SK-N-SH (cell line): ENCODE results near the gene RNFT2. TPM values are rescaled to one million over a fixed set of nuclear protein-coding genes. Genes with fewer than 3 reads are reported as not detected.
A peak's percentile ranks its signal among the peaks of the same experiment; 100 is the strongest.

ENCODE experiments used
- CTCF ChIA-PET: fragments of 300-600, 350-600 bp; formaldehyde crosslinking; extraction: SDS; loops from one replicate; lab custom pipeline; 2021; lab: Yijun Ruan, JAX
- POLR2A ChIA-PET: fragments of 350-600 bp; sonication (Branson Sonifier 250); formaldehyde crosslinking; extraction: SDS; loops from one replicate; lab custom pipeline; 2020; ENCODE audit warnings: antibody characterized with exemption, inconsistent platforms; lab: Yijun Ruan, JAX
- DNase-seq: peaks from one replicate; pipeline ENCODE4 v3.0.0; 2012
- H2AFZ ChIP-seq: fragments of 200-600 bp; sonication (generic); 2 replicates; pipeline ENCODE4 v1.8.1; 2016; ENCODE audit warnings: antibody characterized with exemption, mild to moderate bottlenecking, low read depth
- H3F3A ChIP-seq: fragments of 200-600 bp; sonication (generic); replicated peaks from 2 replicates; pipeline ENCODE3; 2016; ENCODE audit warnings: antibody characterized with exemption, mild to moderate bottlenecking; ENCODE audit not compliant: insufficient read depth
- H3K27ac ChIP-seq, 2 experiments: fragments of 200-500 bp in 1 of 2; fragments of 200-600 bp in 1 of 2; sonication (Bioruptor generic) in 1 of 2; sonication (generic), shearing (Covaris generic) in 1 of 2; 2 replicates each; pipeline versions ENCODE4 v1.5.1 to v1.6.1; 2014 to 2016; ENCODE audit warnings: low read depth in 2 of 2, inconsistent platforms in 1 of 2, low read length in 1 of 2, mild to moderate bottlenecking in 1 of 2, mixed read lengths in 1 of 2
- H3K27me3 ChIP-seq: fragments of 200-600 bp; sonication (generic), shearing (Covaris generic); 2 replicates; pipeline ENCODE4 v1.6.1; 2016; ENCODE audit warnings: mixed run types; ENCODE audit not compliant: insufficient read depth
- H3K36me3 ChIP-seq, 2 experiments: fragments of 200-500 bp in 1 of 2; fragments of 200-600 bp in 1 of 2; sonication (Bioruptor generic) in 1 of 2; sonication (generic) in 1 of 2; replicated peaks in 1 of 2; 2 replicates each; pipeline versions ENCODE3 to v1.5.1; 2014 to 2016; ENCODE audit warnings: low read length in 1 of 2, mild to moderate bottlenecking in 1 of 2; ENCODE audit not compliant: insufficient read depth in 2 of 2, control insufficient read depth in 1 of 2
- H3K4me1 ChIP-seq, 2 experiments: fragments of 200-500 bp in 1 of 2; fragments of 200-600 bp in 1 of 2; sonication (Bioruptor generic) in 1 of 2; sonication (generic), shearing (Covaris generic) in 1 of 2; 2 replicates each; pipeline versions ENCODE4 v1.5.1 to v1.6.1; 2014 to 2016; ENCODE audit warnings: low read depth in 1 of 2, low read length in 1 of 2, mixed run types in 1 of 2; ENCODE audit not compliant: insufficient read depth in 2 of 2, control insufficient read depth in 1 of 2
- H3K4me2 ChIP-seq: fragments of 200-600 bp; sonication (generic), shearing (Covaris generic); 2 replicates; pipeline ENCODE4 v1.6.1; 2017; ENCODE audit warnings: mixed run types
- H3K4me3 ChIP-seq, 2 experiments: fragments of 200-500 bp in 1 of 2; fragments of 200-600 bp in 1 of 2; sonication (Bioruptor generic) in 1 of 2; sonication (generic), shearing (Covaris generic) in 1 of 2; 2 replicates each; pipeline versions ENCODE4 v1.5.1 to v1.8.1; 2014 to 2016; ENCODE audit warnings: low read depth in 2 of 2, inconsistent platforms in 1 of 2, low read length in 1 of 2, mild to moderate bottlenecking in 1 of 2, mixed read lengths in 1 of 2, moderate library complexity in 1 of 2
- H3K79me2 ChIP-seq: fragments of 200-600 bp; sonication (generic); 2 replicates; pipeline ENCODE4 v1.8.1; 2017; ENCODE audit warnings: mild to moderate bottlenecking; ENCODE audit not compliant: insufficient read depth
- H3K9ac ChIP-seq: fragments of 200-600 bp; sonication (generic); 2 replicates; pipeline ENCODE4 v1.6.1; 2017; ENCODE audit warnings: mixed run types
- H3K9me2 ChIP-seq: fragments of 200-600 bp; sonication (generic); 2 replicates; pipeline ENCODE4 v1.6.1; 2017; ENCODE audit warnings: mixed run types
- H3K9me3 ChIP-seq: fragments of 200-600 bp; sonication (generic); 2 replicates; pipeline ENCODE4 v1.6.1; 2017; ENCODE audit warnings: mixed run types, mild to moderate bottlenecking, moderate library complexity
- H4K20me1 ChIP-seq: fragments of 200-600 bp; sonication (generic); 2 replicates; pipeline ENCODE4 v1.6.1; 2017; ENCODE audit warnings: mild to moderate bottlenecking, mixed run types; ENCODE audit not compliant: insufficient read depth
- CHD2 ChIP-seq: fragments of 150-350 bp; IDR thresholded peaks from 2 replicates; pipeline ENCODE4 v1.6.1; 2018; ENCODE audit warnings: low read length; ENCODE audit not compliant: partially characterized antibody
- CTCF ChIP-seq: fragments of 200-600 bp; sonication (generic); IDR thresholded peaks from 2 replicates; pipeline ENCODE4 v1.6.1; 2017; ENCODE audit warnings: antibody characterized with exemption, mild to moderate bottlenecking, moderate library complexity
- ELF1 ChIP-seq: IDR thresholded peaks from 2 replicates; pipeline ENCODE4 v1.4.0; 2012
- FOXJ3 ChIP-seq: sonication (generic); formaldehyde crosslinking; IDR thresholded peaks from 2 replicates; pipeline ENCODE4 v1.5.1; 2020; ENCODE audit warnings: mild to moderate bottlenecking, missing genetic modification reagents
- GABPA ChIP-seq: IDR thresholded peaks from 2 replicates; pipeline ENCODE4 v1.4.0; 2012; ENCODE audit warnings: low read depth, mild to moderate bottlenecking
- GATA2 ChIP-seq: sonication (generic); formaldehyde crosslinking; IDR thresholded peaks from 2 replicates; pipeline ENCODE4 v1.5.0; 2020; ENCODE audit warnings: mild to moderate bottlenecking, missing genetic modification reagents
- IRF3 ChIP-seq: fragments of 150-350 bp; IDR thresholded peaks from 2 replicates; pipeline ENCODE4 v1.6.1; 2016; ENCODE audit warnings: mild to moderate bottlenecking, low read depth, low read length
- MXI1 ChIP-seq: IDR thresholded peaks from 2 replicates; pipeline ENCODE4 v1.6.1; 2012; ENCODE audit warnings: mild to moderate bottlenecking, low read depth, low read length, improper control_type of control experiment
- NFIC ChIP-seq: IDR thresholded peaks from 2 replicates; pipeline ENCODE4 v1.4.0; 2012; ENCODE audit warnings: borderline replicate concordance
- PBX3 ChIP-seq: IDR thresholded peaks from 2 replicates; pipeline ENCODE4; 2012
- RAD21 ChIP-seq: IDR thresholded peaks from 2 replicates; pipeline ENCODE4 v1.6.1; 2012; ENCODE audit warnings: mild to moderate bottlenecking, low read length
- REST ChIP-seq: IDR thresholded peaks from 2 replicates; pipeline ENCODE4 v1.6.1; 2012; ENCODE audit warnings: mild to moderate bottlenecking, low read depth, low read length, moderate library complexity
- RFX5 ChIP-seq: IDR thresholded peaks from 2 replicates; pipeline ENCODE4 v1.6.1; 2012; ENCODE audit warnings: mild to moderate bottlenecking, improper control_type of control experiment, low read length
- SIN3A ChIP-seq: IDR thresholded peaks from 2 replicates; pipeline ENCODE4 v1.6.1; 2012; ENCODE audit warnings: low read depth, mild to moderate bottlenecking, low read length, moderate library complexity, borderline replicate concordance
- SMC3 ChIP-seq: IDR thresholded peaks from 2 replicates; pipeline ENCODE4 v1.6.1; 2012; ENCODE audit warnings: low read depth, low read length, improper control_type of control experiment
- TAF1 ChIP-seq: IDR thresholded peaks from 2 replicates; pipeline ENCODE4 v1.6.1; 2012; ENCODE audit warnings: low read depth, mild to moderate bottlenecking, low read length, moderate library complexity, borderline replicate concordance
- YY1 ChIP-seq: IDR thresholded peaks from 2 replicates; pipeline ENCODE4 v1.4.0; 2012; ENCODE audit warnings: low read depth, mild to moderate bottlenecking
- WGBS: methylation state at CpG from one replicate; pipeline ENCODE4 v1.1.6; 2017; ENCODE audit warnings: low lambda C conversion rate; 5-methylcytosine and 5-hydroxymethylcytosine counted together
- polyA plus RNA-seq, 3 experiments: library from polyadenylated mRNA; depleted of rRNA; stranded (reverse); fragments of >200 nt; gene quantifications; 2 replicates each; pipeline ENCODE4 v1.2.3, GENCODE V29; 2012

The RNFT2 gene
- polyA plus RNA-seq, 1 of the 3 experiments (the other 2 are of a cell fraction) = 3.8 TPM

GRCh38 chr12:116881877-116882507, 143.9 kb downstream of the RNFT2 start (continued):
- TF ChIP-seq SMC3 = no peak
- TF ChIP-seq ELF1 = no peak
- TF ChIP-seq GATA2 (CRISPR knock-in tag) = no peak
- no peak for TF ChIP-seq SIN3A
- TF ChIP-seq NFIC = no peak

- peak; percentile 58 for TF ChIP-seq RAD21
- no peak for TF ChIP-seq SIN3A
- no peak for TF ChIP-seq TAF1
- TF ChIP-seq GABPA = no peak
- peak; percentile 37 for TF ChIP-seq CTCF
- TF ChIP-seq SMC3 = peak; percentile 32; the same call in 1 of the 2 replicates
- peak; percentile 41 for DNase-seq
- no peaks in the 10 kb centered on the region for H3K36me3 ChIP-seq
Observed at GRCh38 chr12:116882742-116883141, 144.6 kb downstream of the RNFT2 start.

GRCh38 chr12:116884871-116885270, 146.8 kb downstream of the RNFT2 start:
- H3K9me2 ChIP-seq = no peaks in the 10 kb centered on the region
- POLR2A ChIA-PET = no interaction called here
- no peaks in the 10 kb centered on the region for H3K9me3 ChIP-seq
- H3K9ac ChIP-seq = no peak overlapping the region
- DNase-seq = no peak
- no peak overlapping the region for H3K4me2 ChIP-seq
- no peaks in the 10 kb centered on the region for H3K79me2 ChIP-seq
- peaks cover 0 to 5% of the 10 kb centered on the region in 2 experiments; a peak in 1 of 4 replicates for H3K4me1 ChIP-seq
- CTCF ChIA-PET = no interaction called here
- 77% methylated on average over 3 of the region's 3 CpGs for WGBS
- no peak overlapping the region for H3K4me3 ChIP-seq
- 0 out of 2 replicates have a peak, but pooled peaks cover 6% of the 10 kb centered on the region for H4K20me1 ChIP-seq
- H3K36me3 ChIP-seq = no peaks in the 10 kb centered on the region
- no peak overlapping the region for H2AFZ ChIP-seq
- H3K27ac ChIP-seq = no peak overlapping the region
- H3K27me3 ChIP-seq = peaks cover 28% of the 10 kb centered on the region
- no peaks in the 10 kb centered on the region for H3F3A ChIP-seq
- TF ChIP-seq IRF3 = no peak
- no peak for TF ChIP-seq SIN3A
- no peak for TF ChIP-seq MXI1
- no peak for TF ChIP-seq RFX5
- no peak for TF ChIP-seq GATA2 (CRISPR knock-in tag)
- TF ChIP-seq REST = no peak
- TF ChIP-seq CHD2 = no peak
- no peak for TF ChIP-seq FOXJ3 (CRISPR knock-in tag)
- TF ChIP-seq TAF1 = no peak
- TF ChIP-seq YY1 = no peak
- TF ChIP-seq PBX3 = no peak

More at GRCh38 chr12:116882742-116883141, 144.6 kb downstream of the RNFT2 start:
- ChIA-PET POLR2A (no interaction called here), CTCF (interaction anchor here (0.6 to 2.3 kb wide), 6 partner anchors 9 to 179 kb away, joined by 3 to 7 read pairs (median 3); no protein-coding TSS in a partner anchor)
- Histone ChIP-seq H3K4me1 (peaks cover 0 to 11% of the 10 kb centered on the region in 2 experiments; a peak in 1 of 4 replicates), H3K79me2 (no peaks in the 10 kb centered on the region), H3K4me2 (no peak overlapping the region), H3K9ac (no peak overlapping the region), H2AFZ (no peak overlapping the region), H3K27ac (no peak overlapping the region), H4K20me1 (0 out of 2 replicates have a peak, but pooled peaks cover 6% of the 10 kb centered on the region), H3K4me3 (no peak overlapping the region; a peak in 1 of 4 replicates), H3K9me2 (no peaks in the 10 kb centered on the region), H3K27me3 (peaks cover 49% of the 10 kb centered on the region), H3K9me3 (no peaks in the 10 kb centered on the region), H3F3A (no peaks in the 10 kb centered on the region)
- WGBS = 62% methylated on average over 6 of the region's 6 CpGs
